H9 (cell line): Measurements from ENCODE around the gene PIRT. TPM values are rescaled to one million over a fixed set of nuclear protein-coding genes. Genes with fewer than 3 reads are reported as not detected.

ENCODE experiments used
- DNase-seq: peaks from one replicate; pipeline ENCODE4 v3.0.0-alpha.2; 2017
- H2AFZ ChIP-seq: one replicate; pipeline ENCODE4 v1.6.1; 2013; ENCODE audit warnings: mild to moderate bottlenecking, low read length, control low read depth, moderate library complexity
- H2AK5ac ChIP-seq: 2 replicates; pipeline ENCODE4 v1.6.1; 2013; ENCODE audit warnings: low read length, control low read depth, mixed read lengths; ENCODE audit not compliant: insufficient read length
- H2BK120ac ChIP-seq: one replicate; pipeline ENCODE4 v1.6.1; 2013; ENCODE audit warnings: low read depth, mild to moderate bottlenecking, low read length, control low read depth, inconsistent platforms; ENCODE audit not compliant: poor library complexity, severe bottlenecking
- H2BK12ac ChIP-seq: 2 replicates; pipeline ENCODE4 v1.6.1; 2013; ENCODE audit warnings: low read length, control low read depth, mixed read lengths, low read depth; ENCODE audit not compliant: insufficient read length
- H2BK15ac ChIP-seq: 2 replicates; pipeline ENCODE4 v1.6.1; 2013; ENCODE audit warnings: low read depth, low read length, control low read depth
- H2BK20ac ChIP-seq: one replicate; pipeline ENCODE4 v1.6.1; 2013; ENCODE audit warnings: low read depth, mild to moderate bottlenecking, low read length, control low read depth, inconsistent platforms; ENCODE audit not compliant: poor library complexity, severe bottlenecking
- H2BK5ac ChIP-seq: 2 replicates; pipeline ENCODE4 v1.6.1; 2013; ENCODE audit warnings: low read length, control low read depth, mixed read lengths; ENCODE audit not compliant: insufficient read length
- H3K14ac ChIP-seq: 2 replicates; pipeline ENCODE4 v1.6.1; 2013; ENCODE audit warnings: low read length, control low read depth; ENCODE audit not compliant: insufficient read depth
- H3K18ac ChIP-seq: 2 replicates; pipeline ENCODE4 v1.6.1; 2013; ENCODE audit warnings: low read depth, mild to moderate bottlenecking, mixed read lengths, low read length, control low read depth; ENCODE audit not compliant: insufficient read length
- H3K23ac ChIP-seq: 2 replicates; pipeline ENCODE4 v1.6.1; 2013; ENCODE audit warnings: low read length, control low read depth, mixed read lengths, low read depth; ENCODE audit not compliant: insufficient read length
- H3K23me2 ChIP-seq: 2 replicates; pipeline ENCODE4 v1.6.1; 2013; ENCODE audit warnings: low read depth, mild to moderate bottlenecking, mixed read lengths, low read length, control low read depth; ENCODE audit not compliant: insufficient read length, poor library complexity, severe bottlenecking
- H3K27ac ChIP-seq: 2 replicates; pipeline ENCODE4 v1.5.1; 2013; ENCODE audit warnings: low read length, control low read depth, mixed read lengths, low read depth; ENCODE audit not compliant: insufficient read length
- H3K27me3 ChIP-seq: 2 replicates; pipeline ENCODE4 v1.6.1; 2013; ENCODE audit warnings: low read length, control low read depth, inconsistent platforms; ENCODE audit not compliant: insufficient read depth
- H3K4ac ChIP-seq: 2 replicates; pipeline ENCODE4 v1.6.1; 2013; ENCODE audit warnings: low read depth, mild to moderate bottlenecking, control low read depth, inconsistent platforms, low read length, moderate library complexity
- H3K4me1 ChIP-seq: 2 replicates; pipeline ENCODE4 v1.6.1; 2013; ENCODE audit warnings: low read length, control low read depth, inconsistent platforms; ENCODE audit not compliant: insufficient read depth
- H3K4me2 ChIP-seq: 2 replicates; pipeline ENCODE4 v1.6.1; 2013; ENCODE audit warnings: low read length, control low read depth, mixed read lengths; ENCODE audit not compliant: insufficient read length, insufficient read depth
- H3K56ac ChIP-seq: 2 replicates; pipeline ENCODE4 v1.6.1; 2013; ENCODE audit warnings: low read depth, mild to moderate bottlenecking, mixed read lengths, low read length, control low read depth; ENCODE audit not compliant: insufficient read length
- H3K79me1 ChIP-seq: 2 replicates; pipeline ENCODE4 v1.6.1; 2013; ENCODE audit warnings: low read depth, mild to moderate bottlenecking, moderate library complexity, low read length, control low read depth, inconsistent platforms; ENCODE audit not compliant: insufficient read depth, poor library complexity, severe bottlenecking
- H3K79me2 ChIP-seq: 2 replicates; pipeline ENCODE4 v1.6.1; 2013; ENCODE audit warnings: low read length, control low read depth, inconsistent platforms; ENCODE audit not compliant: insufficient read depth
- H3K9ac ChIP-seq: 2 replicates; pipeline ENCODE4 v1.6.1; 2013; ENCODE audit warnings: low read length, control low read depth, mixed read lengths; ENCODE audit not compliant: insufficient read length; ENCODE audit errors: extremely low read depth
- H3K9me3 ChIP-seq: one replicate; pipeline ENCODE4 v1.6.1; 2013; ENCODE audit warnings: low read depth, low read length, inconsistent platforms; ENCODE audit not compliant: control insufficient read depth
- H3T11ph ChIP-seq: one replicate; pipeline ENCODE4 v1.6.1; 2013; ENCODE audit warnings: mild to moderate bottlenecking, low read length, control low read depth, inconsistent platforms
- H4K20me1 ChIP-seq: one replicate; pipeline ENCODE4 v1.6.1; 2013; ENCODE audit not compliant: control insufficient read depth, insufficient read length, insufficient read depth
- H4K5ac ChIP-seq: 2 replicates; pipeline ENCODE4 v1.6.1; 2013; ENCODE audit warnings: low read depth, mild to moderate bottlenecking, mixed read lengths, low read length, control low read depth; ENCODE audit not compliant: insufficient read length
- H4K8ac ChIP-seq: replicated peaks from 2 replicates; pipeline ENCODE4 v1.6.1; 2013; ENCODE audit warnings: low read length, control low read depth, mixed read lengths, low read depth; ENCODE audit not compliant: insufficient read length
- H4K91ac ChIP-seq: 2 replicates; pipeline ENCODE4 v1.6.1; 2013; ENCODE audit warnings: low read depth, mild to moderate bottlenecking, moderate library complexity, mixed read lengths, low read length, control low read depth; ENCODE audit not compliant: insufficient read length
- H3K27ac Mint-ChIP-seq, 3 experiments: 2 replicates in 2 of 3; 3 replicates in 1 of 3; pipeline ENCODE4 v1.8.0; 2020 to 2021; ENCODE audit warnings: mixed read lengths in 3 of 3, mild to moderate bottlenecking in 1 of 3, moderate library complexity in 1 of 3
- H3K27me3 Mint-ChIP-seq: 2 replicates; pipeline ENCODE4 v1.8.0; 2021; ENCODE audit warnings: low read depth, mild to moderate bottlenecking, moderate library complexity, mixed read lengths
- H3K36me3 Mint-ChIP-seq, 3 experiments: 2 replicates in 2 of 3; 3 replicates in 1 of 3; pipeline ENCODE4 v1.8.0; 2020 to 2021; ENCODE audit warnings: low read depth in 3 of 3, mixed read lengths in 3 of 3; ENCODE audit not compliant: insufficient read depth in 1 of 3
- H3K4me1 Mint-ChIP-seq, 2 experiments: 2 replicates each; pipeline ENCODE4 v1.8.0; 2020; ENCODE audit warnings: mixed read lengths in 2 of 2
- H3K4me3 Mint-ChIP-seq, 2 experiments: 2 replicates in 1 of 2; 3 replicates in 1 of 2; pipeline ENCODE4 v1.8.0; 2020 to 2021; ENCODE audit warnings: mild to moderate bottlenecking in 2 of 2, mixed read lengths in 2 of 2, moderate library complexity in 1 of 2
- H3K9me3 Mint-ChIP-seq, 2 experiments: 2 replicates in 1 of 2; 3 replicates in 1 of 2; pipeline ENCODE4 v1.8.0; 2020; ENCODE audit warnings: mild to moderate bottlenecking in 2 of 2, mixed read lengths in 2 of 2, moderate library complexity in 1 of 2
- WGBS: extraction: QIAGEN DNeasy Blood & Tissue Kit; methylation state at CpG from one replicate; pipeline ENCODE4 v1.1.7; 2013; ENCODE audit warnings: missing lambda C conversion rate, low lambda C conversion rate, mixed read lengths; ENCODE audit not compliant: insufficient read length; ENCODE audit errors: extremely low coverage; 5-methylcytosine and 5-hydroxymethylcytosine counted together
- total RNA-seq: library from RNA; stranded (reverse); gene quantifications from 2 replicates; pipeline ENCODE4 v1.2.1, GENCODE V29; 2021
- TF ChIP-seq, protein P1 (sequence below): fragments of 200-600 bp; sonication (generic); conservative IDR thresholded peaks from 3 replicates; pipeline ENCODE4 v1.8.0; 2021; ENCODE audit warnings: antibody characterized with exemption, mild to moderate bottlenecking

The PIRT gene
- total RNA-seq, 1 experiment from 2014 or later: not detected

DNA sequence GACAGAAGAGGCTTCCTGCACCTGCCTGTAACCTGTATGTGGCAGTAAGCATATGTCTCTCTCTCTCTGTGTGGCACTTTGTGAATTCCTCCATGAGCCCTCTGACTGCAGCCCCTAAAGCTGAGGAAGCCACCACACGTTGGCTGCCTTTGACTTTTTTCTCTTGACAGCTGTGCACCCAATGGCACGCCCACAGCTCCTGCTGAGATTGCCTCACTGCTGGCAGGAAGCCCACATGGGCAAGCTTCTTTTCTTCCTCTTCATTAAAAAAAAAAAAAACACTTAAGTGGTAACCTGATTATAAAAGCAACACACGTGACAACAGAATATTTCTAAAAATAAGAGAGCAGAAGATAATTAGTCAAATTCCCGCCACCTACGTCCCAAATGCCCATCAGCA lies 34.0 kb upstream of the PIRT start:
- no peak overlapping the region for H3K4me2 ChIP-seq
- no peaks in the 10 kb centered on the region for H3K79me1 ChIP-seq
- H3K27ac ChIP-seq: no peak overlapping the region
- Mint-ChIP-seq H3K4me1 (peaks cover 0 to 2% of the 10 kb centered on the region in 2 experiments; a peak in 1 of 4 replicates), H3K9me3 (peaks cover 2 to 6% of the 10 kb centered on the region in 2 experiments; a peak in 3 of 5 replicates), H3K27ac (no peak overlapping the region), H3K27me3 (peaks cover 5% of the 10 kb centered on the region), H3K4me3 (no peak overlapping the region), H3K36me3 (no peaks in the 10 kb centered on the region)
- no peak overlapping the region for H3K23ac ChIP-seq
- H2BK12ac ChIP-seq: no peak overlapping the region
- no peak overlapping the region for H2AFZ ChIP-seq
- no peak overlapping the region for H3T11ph ChIP-seq
- no CpG with 5 or more reads among the region's 5 CpGs for WGBS
- no peak overlapping the region for H4K5ac ChIP-seq
- TF ChIP-seq, protein P1, sequence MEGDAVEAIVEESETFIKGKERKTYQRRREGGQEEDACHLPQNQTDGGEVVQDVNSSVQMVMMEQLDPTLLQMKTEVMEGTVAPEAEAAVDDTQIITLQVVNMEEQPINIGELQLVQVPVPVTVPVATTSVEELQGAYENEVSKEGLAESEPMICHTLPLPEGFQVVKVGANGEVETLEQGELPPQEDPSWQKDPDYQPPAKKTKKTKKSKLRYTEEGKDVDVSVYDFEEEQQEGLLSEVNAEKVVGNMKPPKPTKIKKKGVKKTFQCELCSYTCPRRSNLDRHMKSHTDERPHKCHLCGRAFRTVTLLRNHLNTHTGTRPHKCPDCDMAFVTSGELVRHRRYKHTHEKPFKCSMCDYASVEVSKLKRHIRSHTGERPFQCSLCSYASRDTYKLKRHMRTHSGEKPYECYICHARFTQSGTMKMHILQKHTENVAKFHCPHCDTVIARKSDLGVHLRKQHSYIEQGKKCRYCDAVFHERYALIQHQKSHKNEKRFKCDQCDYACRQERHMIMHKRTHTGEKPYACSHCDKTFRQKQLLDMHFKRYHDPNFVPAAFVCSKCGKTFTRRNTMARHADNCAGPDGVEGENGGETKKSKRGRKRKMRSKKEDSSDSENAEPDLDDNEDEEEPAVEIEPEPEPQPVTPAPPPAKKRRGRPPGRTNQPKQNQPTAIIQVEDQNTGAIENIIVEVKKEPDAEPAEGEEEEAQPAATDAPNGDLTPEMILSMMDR: no peak
- no peaks in the 10 kb centered on the region for H3K23me2 ChIP-seq
- H3K4ac ChIP-seq: no peak overlapping the region
- H3K56ac ChIP-seq: no peak overlapping the region
- H3K9ac ChIP-seq: no peak overlapping the region
- no peak overlapping the region for H4K91ac ChIP-seq
- no peak for DNase-seq
- H2BK20ac ChIP-seq: no peak overlapping the region
- H3K4me1 ChIP-seq: no peaks in the 10 kb centered on the region
- no peak overlapping the region for H2BK120ac ChIP-seq
- H3K79me2 ChIP-seq: no peaks in the 10 kb centered on the region
- H4K20me1 ChIP-seq: no peaks in the 10 kb centered on the region
- H2AK5ac ChIP-seq: no peak overlapping the region
- no peaks in the 10 kb centered on the region for H3K27me3 ChIP-seq
- H3K14ac ChIP-seq: no peak overlapping the region
- no peak overlapping the region for H2BK15ac ChIP-seq
- no peaks in the 10 kb centered on the region for H3K9me3 ChIP-seq
- H4K8ac ChIP-seq: no peak overlapping the region
- H2BK5ac ChIP-seq: no peak overlapping the region
- H3K18ac ChIP-seq: no peak overlapping the region
